HepG2 (cell line): ENCODE results near the gene MOBP. TPM values are rescaled to one million over a fixed set of nuclear protein-coding genes. Genes with fewer than 3 reads are reported as not detected.

ENCODE experiments used
- ATAC-seq: fragments of 200-7000 bp; cut with Tn5 transposase; 3 replicates; pipeline ENCODE4 v1.9.1; 2020; ENCODE audit warnings: mild to moderate bottlenecking, moderate library complexity
- BruUV-seq: library from RNA; stranded (reverse); fragments of 400-500 nt; replicated peaks from 2 replicates; lab custom pipeline; 2021; lab: Mats Ljungman, UMichigan
- CTCF ChIA-PET: fragments of 300-600 bp; formaldehyde crosslinking; extraction: SDS; loops from one replicate; lab custom pipeline; 2021; ENCODE audit warnings: low total read pairs, inconsistent platforms, low intra/inter-chr PET ratio; lab: Yijun Ruan, JAX
- POLR2A ChIA-PET: fragments of 350-600 bp; sonication (Branson Sonifier 250); formaldehyde crosslinking; loops from one replicate; lab custom pipeline; 2020; ENCODE audit warnings: antibody characterized with exemption, inconsistent platforms; lab: Yijun Ruan, JAX
- DNase-seq: peaks from one replicate; pipeline ENCODE4 v3.0.0-alpha.2; 2015; ENCODE audit warnings: low spot score
- FAIRE-seq: peaks from 3 replicates; lab custom pipeline; 2011; peaks lifted over from hg19 to GRCh38; lab: Jason Lieb, UNC
- H2AFZ ChIP-seq: one replicate; pipeline ENCODE4 v1.6.1; 2011; ENCODE audit warnings: low read length, inconsistent platforms
- H3K27ac ChIP-seq: fragments of 300-600 bp; 3 replicates; pipeline ENCODE4 v1.8.0; 2011; ENCODE audit warnings: mixed run types, mild to moderate bottlenecking, mixed read lengths, low read length, inconsistent platforms; ENCODE audit not compliant: insufficient read depth; ENCODE audit errors: extremely low read length
- H3K27me3 ChIP-seq, 2 experiments: fragments of 200-600 bp in 1 of 2; 2 replicates in 1 of 2; 3 replicates in 1 of 2; pipeline versions ENCODE4 v1.6.0 to v1.8.0; 2011; ENCODE audit warnings: low read length in 2 of 2, mild to moderate bottlenecking in 2 of 2, moderate library complexity in 2 of 2, inconsistent platforms in 1 of 2; ENCODE audit not compliant: insufficient read depth in 2 of 2, control insufficient read depth in 1 of 2
- H3K36me3 ChIP-seq, 2 experiments: fragments of 200-600 bp in 1 of 2; replicated peaks in 1 of 2; 2 replicates in 1 of 2; 3 replicates in 1 of 2; pipeline versions ENCODE4 v1.5.1 to v1.8.0; 2011; ENCODE audit warnings: low read length in 2 of 2, inconsistent platforms in 1 of 2; ENCODE audit not compliant: insufficient read depth in 2 of 2, control insufficient read depth in 1 of 2
- H3K4me1 ChIP-seq: 2 replicates; pipeline ENCODE4 v1.5.1; 2012; ENCODE audit warnings: low read length, inconsistent platforms; ENCODE audit not compliant: insufficient read depth
- H3K4me2 ChIP-seq: 2 replicates; pipeline ENCODE4 v1.6.0; 2011; ENCODE audit warnings: low read depth, low read length, inconsistent platforms
- H3K4me3 ChIP-seq, 3 experiments: fragments of 200-600 bp in 1 of 3; sonication (generic), shearing (Covaris generic) in 1 of 3; replicated peaks in 1 of 3; 2 replicates each; pipeline ENCODE4 v1.5.1; 2011 to 2016; ENCODE audit warnings: low read length in 3 of 3, inconsistent platforms in 2 of 3, low read depth in 2 of 3, mild to moderate bottlenecking in 2 of 3, control low read depth in 1 of 3, mixed read lengths in 1 of 3; ENCODE audit not compliant: insufficient read depth in 1 of 3
- H3K79me2 ChIP-seq: one replicate; pipeline ENCODE4 v1.6.1; 2011; ENCODE audit warnings: low read length, inconsistent platforms; ENCODE audit not compliant: insufficient read depth
- H3K9ac ChIP-seq: 2 replicates; pipeline ENCODE4 v1.6.0; 2011; ENCODE audit warnings: mild to moderate bottlenecking, low read depth, low read length, inconsistent platforms; ENCODE audit not compliant: insufficient read depth
- H3K9me3 ChIP-seq: 2 replicates; pipeline ENCODE4 v1.5.1; 2012; ENCODE audit warnings: mild to moderate bottlenecking, low read length
- H4K20me1 ChIP-seq: 2 replicates; pipeline ENCODE4 v1.6.0; 2011; ENCODE audit warnings: inconsistent platforms, mild to moderate bottlenecking, low read length, moderate library complexity; ENCODE audit not compliant: insufficient read depth
- CBX2 ChIP-seq, 2 experiments: fragments of 200-600 bp in 1 of 2; sonication (generic); formaldehyde crosslinking in 1 of 2; IDR thresholded peaks; 2 replicates each; pipeline versions ENCODE4 v1.7.0 to v1.8.1; 2018 to 2022; ENCODE audit warnings: low read depth in 2 of 2, low read length in 1 of 2, mild to moderate bottlenecking in 1 of 2, missing genetic modification reagents in 1 of 2
- DMAP1 ChIP-seq: IDR thresholded peaks from 2 replicates; pipeline ENCODE4 v1.6.1; 2016
- IKZF4 ChIP-seq: sonication (generic); formaldehyde crosslinking; IDR thresholded peaks from 2 replicates; pipeline ENCODE4 v1.5.1; 2020; ENCODE audit warnings: borderline replicate concordance, mild to moderate bottlenecking, low read depth, missing genetic modification reagents; ENCODE audit errors: not compliant biosample characterization
- KAT2B ChIP-seq: fragments of 150-350 bp; IDR thresholded peaks from 2 replicates; pipeline ENCODE4 v1.6.1; 2014; ENCODE audit warnings: low read depth, low read length, borderline replicate concordance
- ZNF547 ChIP-seq: sonication (generic); formaldehyde crosslinking; IDR thresholded peaks from 2 replicates; pipeline ENCODE4 v1.5.1; 2020; ENCODE audit warnings: mild to moderate bottlenecking, missing genetic modification reagents
- ZNF83 ChIP-seq: sonication (generic); formaldehyde crosslinking; IDR thresholded peaks from 2 replicates; pipeline ENCODE4 v1.4.0; 2020; ENCODE audit warnings: missing genetic modification reagents, mild to moderate bottlenecking, borderline replicate concordance
- WGBS: methylation state at CpG from one replicate; pipeline ENCODE4 v1.1.6; 2017; ENCODE audit warnings: low lambda C conversion rate; 5-methylcytosine and 5-hydroxymethylcytosine counted together
- in situ Hi-C: cut with HindIII; loops from 2 replicates; pipeline ENCODE4 v1.10.0; 2017; ENCODE audit warnings: low pct_unique_long_range_greater_than_20kb; ENCODE audit not compliant: extremely low pct_ligation_motif_present
- intact Hi-C: fragments of 100-400 bp; cut with micrococcal nuclease; formaldehyde crosslinking; loops from one replicate; pipeline ENCODE4 v1.10.0; 2022; ENCODE audit not compliant: unreplicated experiment
- polyA plus RNA-seq, 8 experiments: library from polyadenylated mRNA; depleted of rRNA in 3 of 8; stranded (reverse) in 7 of 8; unstranded in 1 of 8; fragments of >200 nt; fragmentation: Illumina TruSeq in 4 of 8; extraction: Trizol in 4 of 8; gene quantifications; 2 replicates each; pipeline versions ENCODE4 v1.2.1 to v1.2.3, GENCODE V29; 2011 to 2016; ENCODE audit warnings: low read depth in 4 of 8, missing spikeins in 1 of 8, mixed read lengths in 1 of 8; ENCODE audit not compliant: insufficient read depth in 1 of 8
- total RNA-seq, 5 experiments: library from RNA; depleted of rRNA; stranded (reverse); fragments of >200 nt; fragmentation: Illumina TruSeq; extraction: Trizol; gene quantifications; 2 replicates each; pipeline ENCODE4 v1.2.3, GENCODE V29; 2016; ENCODE audit warnings: low read depth in 1 of 5
- TF ChIP-seq, protein P1 (sequence below): fragments of 450-650 bp; IDR thresholded peaks from 2 replicates; pipeline ENCODE4 v1.6.1; 2017; ENCODE audit warnings: mild to moderate bottlenecking
- TF ChIP-seq, protein P2 (sequence below): sonication (generic); formaldehyde crosslinking; IDR thresholded peaks from 2 replicates; pipeline ENCODE4 v1.4.0; 2020; ENCODE audit warnings: missing genetic modification reagents
- TF ChIP-seq, protein P3 (sequence below): IDR thresholded peaks from 2 replicates; pipeline ENCODE4 v1.6.1; 2016; ENCODE audit warnings: missing genetic modification reagents, missing compliant biosample characterization
- TF ChIP-seq, protein P4 (sequence below): IDR thresholded peaks from 2 replicates; pipeline ENCODE4 v1.6.1; 2016; ENCODE audit warnings: missing compliant biosample characterization, missing genetic modification reagents, borderline replicate concordance
- TF ChIP-seq, protein P5 (sequence below): sonication (generic); formaldehyde crosslinking; IDR thresholded peaks from 2 replicates; pipeline ENCODE4 v1.4.0; 2020; ENCODE audit warnings: missing genetic modification reagents

Gene MOBP
- total and polyA plus RNA-seq, 2 of the 13 experiments (the other 11 are each of a cell fraction or from before 2014, with no cell fraction given) = not detected

DNA sequence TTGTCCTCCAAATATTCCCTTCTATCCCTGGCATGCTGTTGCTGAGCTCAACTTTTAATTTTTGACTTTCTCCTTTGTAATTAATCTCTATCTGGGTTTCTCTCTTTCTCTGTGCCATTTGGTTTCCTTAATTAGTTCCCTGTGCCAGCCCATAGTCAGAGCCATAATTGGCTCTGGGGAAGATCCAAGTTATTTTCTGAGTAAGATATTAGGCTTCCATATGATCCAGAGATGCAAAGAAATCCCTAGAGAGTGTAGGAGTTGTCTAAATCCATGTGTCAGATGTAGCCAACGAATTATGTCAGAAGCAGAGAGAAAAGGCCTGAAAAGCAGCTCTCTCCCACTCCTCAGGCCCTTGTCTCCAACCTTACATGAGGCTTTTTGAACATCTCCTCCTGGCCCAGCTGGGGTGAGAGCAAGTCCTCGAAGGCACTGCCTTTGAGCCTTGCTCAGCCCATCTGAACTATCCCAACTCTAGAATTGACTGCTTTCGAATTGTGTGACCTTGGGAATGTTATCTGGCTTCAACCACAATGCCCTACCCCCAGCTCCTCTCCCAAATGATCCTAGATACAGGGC lies 46.4 kb downstream of the MOBP start:
- DNase-seq = no peak
- no peaks in the 10 kb centered on the region for H3K36me3 ChIP-seq
- H3K27ac ChIP-seq = no peak overlapping the region
- no peak for FAIRE-seq
- no peak overlapping the region for H3K9ac ChIP-seq
- H3K9me3 ChIP-seq = no peaks in the 10 kb centered on the region
- H3K4me1 ChIP-seq = peaks cover 7% of the 10 kb centered on the region; the same call in 1 of the 2 replicates
- in situ Hi-C loops (no loop called here), intact Hi-C loops (no loop called here)
- no TSS peak for BruUV-seq
- H3K4me3 ChIP-seq = no peak overlapping the region
- no peak overlapping the region for H2AFZ ChIP-seq
- H3K27me3 ChIP-seq = no peaks in the 10 kb centered on the region; a peak in 1 of 5 replicates
- ATAC-seq = no peak
- ChIA-PET CTCF (no interaction called here), POLR2A (no interaction called here)
- no peaks in the 10 kb centered on the region for H3K79me2 ChIP-seq
- 0% methylated on average over 3 of the region's 3 CpGs for WGBS
- H4K20me1 ChIP-seq = no peaks in the 10 kb centered on the region
- H3K4me2 ChIP-seq = no peak overlapping the region
- no peak for TF ChIP-seq DMAP1 (CRISPR knock-in tag)
- TF ChIP-seq, protein P1, sequence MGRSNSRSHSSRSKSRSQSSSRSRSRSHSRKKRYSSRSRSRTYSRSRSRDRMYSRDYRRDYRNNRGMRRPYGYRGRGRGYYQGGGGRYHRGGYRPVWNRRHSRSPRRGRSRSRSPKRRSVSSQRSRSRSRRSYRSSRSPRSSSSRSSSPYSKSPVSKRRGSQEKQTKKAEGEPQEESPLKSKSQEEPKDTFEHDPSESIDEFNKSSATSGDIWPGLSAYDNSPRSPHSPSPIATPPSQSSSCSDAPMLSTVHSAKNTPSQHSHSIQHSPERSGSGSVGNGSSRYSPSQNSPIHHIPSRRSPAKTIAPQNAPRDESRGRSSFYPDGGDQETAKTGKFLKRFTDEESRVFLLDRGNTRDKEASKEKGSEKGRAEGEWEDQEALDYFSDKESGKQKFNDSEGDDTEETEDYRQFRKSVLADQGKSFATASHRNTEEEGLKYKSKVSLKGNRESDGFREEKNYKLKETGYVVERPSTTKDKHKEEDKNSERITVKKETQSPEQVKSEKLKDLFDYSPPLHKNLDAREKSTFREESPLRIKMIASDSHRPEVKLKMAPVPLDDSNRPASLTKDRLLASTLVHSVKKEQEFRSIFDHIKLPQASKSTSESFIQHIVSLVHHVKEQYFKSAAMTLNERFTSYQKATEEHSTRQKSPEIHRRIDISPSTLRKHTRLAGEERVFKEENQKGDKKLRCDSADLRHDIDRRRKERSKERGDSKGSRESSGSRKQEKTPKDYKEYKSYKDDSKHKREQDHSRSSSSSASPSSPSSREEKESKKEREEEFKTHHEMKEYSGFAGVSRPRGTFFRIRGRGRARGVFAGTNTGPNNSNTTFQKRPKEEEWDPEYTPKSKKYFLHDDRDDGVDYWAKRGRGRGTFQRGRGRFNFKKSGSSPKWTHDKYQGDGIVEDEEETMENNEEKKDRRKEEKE = no peak
- TF ChIP-seq, protein P2, sequence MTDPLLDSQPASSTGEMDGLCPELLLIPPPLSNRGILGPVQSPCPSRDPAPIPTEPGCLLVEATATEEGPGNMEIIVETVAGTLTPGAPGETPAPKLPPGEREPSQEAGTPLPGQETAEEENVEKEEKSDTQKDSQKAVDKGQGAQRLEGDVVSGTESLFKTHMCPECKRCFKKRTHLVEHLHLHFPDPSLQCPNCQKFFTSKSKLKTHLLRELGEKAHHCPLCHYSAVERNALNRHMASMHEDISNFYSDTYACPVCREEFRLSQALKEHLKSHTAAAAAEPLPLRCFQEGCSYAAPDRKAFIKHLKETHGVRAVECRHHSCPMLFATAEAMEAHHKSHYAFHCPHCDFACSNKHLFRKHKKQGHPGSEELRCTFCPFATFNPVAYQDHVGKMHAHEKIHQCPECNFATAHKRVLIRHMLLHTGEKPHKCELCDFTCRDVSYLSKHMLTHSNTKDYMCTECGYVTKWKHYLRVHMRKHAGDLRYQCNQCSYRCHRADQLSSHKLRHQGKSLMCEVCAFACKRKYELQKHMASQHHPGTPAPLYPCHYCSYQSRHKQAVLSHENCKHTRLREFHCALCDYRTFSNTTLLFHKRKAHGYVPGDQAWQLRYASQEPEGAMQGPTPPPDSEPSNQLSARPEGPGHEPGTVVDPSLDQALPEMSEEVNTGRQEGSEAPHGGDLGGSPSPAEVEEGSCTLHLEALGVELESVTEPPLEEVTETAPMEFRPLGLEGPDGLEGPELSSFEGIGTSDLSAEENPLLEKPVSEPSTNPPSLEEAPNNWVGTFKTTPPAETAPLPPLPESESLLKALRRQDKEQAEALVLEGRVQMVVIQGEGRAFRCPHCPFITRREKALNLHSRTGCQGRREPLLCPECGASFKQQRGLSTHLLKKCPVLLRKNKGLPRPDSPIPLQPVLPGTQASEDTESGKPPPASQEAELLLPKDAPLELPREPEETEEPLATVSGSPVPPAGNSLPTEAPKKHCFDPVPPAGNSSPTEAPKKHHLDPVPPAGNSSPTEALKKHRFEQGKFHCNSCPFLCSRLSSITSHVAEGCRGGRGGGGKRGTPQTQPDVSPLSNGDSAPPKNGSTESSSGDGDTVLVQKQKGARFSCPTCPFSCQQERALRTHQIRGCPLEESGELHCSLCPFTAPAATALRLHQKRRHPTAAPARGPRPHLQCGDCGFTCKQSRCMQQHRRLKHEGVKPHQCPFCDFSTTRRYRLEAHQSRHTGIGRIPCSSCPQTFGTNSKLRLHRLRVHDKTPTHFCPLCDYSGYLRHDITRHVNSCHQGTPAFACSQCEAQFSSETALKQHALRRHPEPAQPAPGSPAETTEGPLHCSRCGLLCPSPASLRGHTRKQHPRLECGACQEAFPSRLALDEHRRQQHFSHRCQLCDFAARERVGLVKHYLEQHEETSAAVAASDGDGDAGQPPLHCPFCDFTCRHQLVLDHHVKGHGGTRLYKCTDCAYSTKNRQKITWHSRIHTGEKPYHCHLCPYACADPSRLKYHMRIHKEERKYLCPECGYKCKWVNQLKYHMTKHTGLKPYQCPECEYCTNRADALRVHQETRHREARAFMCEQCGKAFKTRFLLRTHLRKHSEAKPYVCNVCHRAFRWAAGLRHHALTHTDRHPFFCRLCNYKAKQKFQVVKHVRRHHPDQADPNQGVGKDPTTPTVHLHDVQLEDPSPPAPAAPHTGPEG = no peak
- TF ChIP-seq ZNF83 (CRISPR knock-in tag) = no peak
- TF ChIP-seq ZNF547 (CRISPR knock-in tag) = no peak
- TF ChIP-seq CBX2 (IDR thresholded peaks at IDR 0.05; ENCODE audit: low read depth, low read length) = no peak
- TF ChIP-seq CBX2 (CRISPR knock-in tag; IDR thresholded peaks at IDR 0.05; ENCODE audit: low read depth) = no peak
- TF ChIP-seq, protein P3, sequence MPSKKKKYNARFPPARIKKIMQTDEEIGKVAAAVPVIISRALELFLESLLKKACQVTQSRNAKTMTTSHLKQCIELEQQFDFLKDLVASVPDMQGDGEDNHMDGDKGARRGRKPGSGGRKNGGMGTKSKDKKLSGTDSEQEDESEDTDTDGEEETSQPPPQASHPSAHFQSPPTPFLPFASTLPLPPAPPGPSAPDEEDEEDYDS (CRISPR knock-in tag) = no peak
- TF ChIP-seq, protein P4, sequence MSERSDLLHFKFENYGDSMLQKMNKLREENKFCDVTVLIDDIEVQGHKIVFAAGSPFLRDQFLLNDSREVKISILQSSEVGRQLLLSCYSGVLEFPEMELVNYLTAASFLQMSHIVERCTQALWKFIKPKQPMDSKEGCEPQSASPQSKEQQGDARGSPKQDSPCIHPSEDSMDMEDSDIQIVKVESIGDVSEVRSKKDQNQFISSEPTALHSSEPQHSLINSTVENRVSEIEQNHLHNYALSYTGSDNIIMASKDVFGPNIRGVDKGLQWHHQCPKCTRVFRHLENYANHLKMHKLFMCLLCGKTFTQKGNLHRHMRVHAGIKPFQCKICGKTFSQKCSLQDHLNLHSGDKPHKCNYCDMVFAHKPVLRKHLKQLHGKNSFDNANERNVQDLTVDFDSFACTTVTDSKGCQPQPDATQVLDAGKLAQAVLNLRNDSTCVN (CRISPR knock-in tag) = no peak
- no peak for TF ChIP-seq IKZF4
- TF ChIP-seq, protein P5, sequence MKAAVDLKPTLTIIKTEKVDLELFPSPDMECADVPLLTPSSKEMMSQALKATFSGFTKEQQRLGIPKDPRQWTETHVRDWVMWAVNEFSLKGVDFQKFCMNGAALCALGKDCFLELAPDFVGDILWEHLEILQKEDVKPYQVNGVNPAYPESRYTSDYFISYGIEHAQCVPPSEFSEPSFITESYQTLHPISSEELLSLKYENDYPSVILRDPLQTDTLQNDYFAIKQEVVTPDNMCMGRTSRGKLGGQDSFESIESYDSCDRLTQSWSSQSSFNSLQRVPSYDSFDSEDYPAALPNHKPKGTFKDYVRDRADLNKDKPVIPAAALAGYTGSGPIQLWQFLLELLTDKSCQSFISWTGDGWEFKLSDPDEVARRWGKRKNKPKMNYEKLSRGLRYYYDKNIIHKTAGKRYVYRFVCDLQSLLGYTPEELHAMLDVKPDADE (CRISPR knock-in tag) = no peak
- TF ChIP-seq KAT2B = no peak
